ENCODE data around the gene CDCA4. TPM values are rescaled to one million over a fixed set of nuclear protein-coding genes. Genes with fewer than 3 reads are reported as not detected.

Gene CDCA4
- total and polyA plus RNA-seq, 10 donors, result 5.8 to 15.1 (median 8.6) TPM

DNA sequence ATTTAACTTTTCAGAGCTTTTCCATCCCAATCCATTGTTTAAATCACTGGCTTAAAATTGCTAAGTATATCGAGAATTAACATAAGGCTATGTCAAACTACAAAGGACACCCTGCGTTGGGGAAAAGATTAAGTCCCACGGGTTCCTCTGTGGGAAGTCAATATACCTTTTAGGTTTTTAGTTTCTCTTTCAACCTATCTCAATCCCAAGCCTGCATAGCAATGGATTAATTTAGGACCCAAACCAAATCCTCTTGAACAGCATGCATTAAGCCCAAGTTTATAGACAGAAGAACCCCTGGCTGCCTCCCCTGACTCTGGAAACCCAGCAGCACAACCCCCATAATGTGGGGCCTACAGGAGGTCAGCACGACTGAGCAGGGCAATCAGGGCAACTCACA is 6.3 kb downstream of the CDCA4 start:
- no peak for DNase-seq
- intact Hi-C loops (cut with DNase I; ENCODE audit: low total_unique reads), result no loop called here
- 56 to 71% (median 65%) methylated on average over 4 of the region's 4 CpGs for WGBS, 5 donors
- H3K27me3 ChIP-seq (replicated peaks in 1 of 7), result no peaks in the 10 kb centered on the region
- no peaks in the 10 kb centered on the region for H3K9me3 ChIP-seq
- peaks cover 8 to 79% (median 43%) of the 10 kb centered on the region in 6 donors for H3K4me1 ChIP-seq
- peaks cover 0 to 33% (median 19%) of the 10 kb centered on the region in 6 donors for H3K36me3 ChIP-seq
- TF ChIP-seq, protein P1, sequence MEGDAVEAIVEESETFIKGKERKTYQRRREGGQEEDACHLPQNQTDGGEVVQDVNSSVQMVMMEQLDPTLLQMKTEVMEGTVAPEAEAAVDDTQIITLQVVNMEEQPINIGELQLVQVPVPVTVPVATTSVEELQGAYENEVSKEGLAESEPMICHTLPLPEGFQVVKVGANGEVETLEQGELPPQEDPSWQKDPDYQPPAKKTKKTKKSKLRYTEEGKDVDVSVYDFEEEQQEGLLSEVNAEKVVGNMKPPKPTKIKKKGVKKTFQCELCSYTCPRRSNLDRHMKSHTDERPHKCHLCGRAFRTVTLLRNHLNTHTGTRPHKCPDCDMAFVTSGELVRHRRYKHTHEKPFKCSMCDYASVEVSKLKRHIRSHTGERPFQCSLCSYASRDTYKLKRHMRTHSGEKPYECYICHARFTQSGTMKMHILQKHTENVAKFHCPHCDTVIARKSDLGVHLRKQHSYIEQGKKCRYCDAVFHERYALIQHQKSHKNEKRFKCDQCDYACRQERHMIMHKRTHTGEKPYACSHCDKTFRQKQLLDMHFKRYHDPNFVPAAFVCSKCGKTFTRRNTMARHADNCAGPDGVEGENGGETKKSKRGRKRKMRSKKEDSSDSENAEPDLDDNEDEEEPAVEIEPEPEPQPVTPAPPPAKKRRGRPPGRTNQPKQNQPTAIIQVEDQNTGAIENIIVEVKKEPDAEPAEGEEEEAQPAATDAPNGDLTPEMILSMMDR (IDR thresholded peaks at IDR 0.05 in 8 of 11, conservative IDR thresholded peaks at IDR 0.05 in 3 of 11), result no peak
- TF ChIP-seq POLR2AphosphoS5 (IDR thresholded peaks at IDR 0.05) (no peak), POLR2A (IDR thresholded peaks at IDR 0.05) (no peak)
- no peak overlapping the region for H3K4me3 ChIP-seq
- H3K27ac ChIP-seq, result peak overlapping the region in 2 of 8 donors; percentile 54 to 57

GRCh38 chr14:105014032-105014431 is 6.9 kb downstream of the CDCA4 start:
- Histone ChIP-seq H3K9me3 (no peaks in the 10 kb centered on the region), H3K27ac (no peak overlapping the region), H3K27me3 (replicated peaks in 1 of 7) (no peaks in the 10 kb centered on the region), H3K4me3 (no peak overlapping the region), H3K4me1 (peaks cover 2 to 73% (median 37%) of the 10 kb centered on the region in 6 donors), H3K36me3 (peaks cover 0 to 39% (median 25%) of the 10 kb centered on the region in 6 donors)
- TF ChIP-seq POLR2A (IDR thresholded peaks at IDR 0.05) (no peak), POLR2AphosphoS5 (IDR thresholded peaks at IDR 0.05) (no peak)
- TF ChIP-seq, protein P1 (IDR thresholded peaks at IDR 0.05 in 8 of 11, conservative IDR thresholded peaks at IDR 0.05 in 3 of 11), result no peak
- intact Hi-C loops (cut with DNase I; ENCODE audit: low total_unique reads), result no loop called here
- WGBS, 5 donors, result 80 to 97% (median 87%) methylated on average over 5 to 9 of the region's 9 CpGs
- no peak for DNase-seq

DNA sequence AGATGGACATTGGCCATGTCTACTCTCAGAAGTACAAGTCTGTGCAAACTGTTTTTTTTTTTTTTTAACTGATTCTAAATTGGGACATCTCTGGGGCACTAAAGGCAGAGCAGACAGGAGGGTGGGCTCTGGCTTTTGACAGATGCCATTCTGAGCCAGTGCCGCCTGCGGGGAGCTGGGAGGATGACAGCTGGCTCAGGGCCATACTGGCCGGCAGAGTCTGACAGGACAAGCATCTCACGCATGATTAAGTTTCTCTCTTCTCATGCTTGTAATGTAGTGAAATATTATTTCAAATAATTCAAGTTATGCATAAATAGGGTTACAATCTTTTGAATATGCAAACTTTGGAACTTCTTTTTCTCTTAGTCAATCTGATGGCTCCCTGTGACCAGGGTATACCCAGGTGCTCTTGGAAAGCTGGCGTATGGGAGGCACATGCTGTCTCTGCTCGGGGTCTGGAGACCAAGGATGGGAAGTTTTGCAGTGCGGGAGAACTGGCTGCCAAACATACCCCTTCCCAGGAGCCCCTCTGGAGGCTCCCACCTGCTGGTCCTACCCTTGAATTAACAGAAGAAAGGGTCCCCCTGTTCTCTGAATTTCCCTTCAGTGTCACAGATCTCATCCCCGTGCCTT is 7.6 kb downstream of the CDCA4 start:
- peaks cover 0 to 46% (median 28%) of the 10 kb centered on the region in 6 donors for H3K36me3 ChIP-seq
- 62 to 77% (median 71%) methylated on average over 8 of the region's 8 CpGs for WGBS, 5 donors
- peaks cover 0 to 65% (median 30%) of the 10 kb centered on the region in 6 donors for H3K4me1 ChIP-seq
- no peak overlapping the region for H3K4me3 ChIP-seq
- peak; percentile 35 for DNase-seq
- H3K27ac ChIP-seq, result no peak overlapping the region
- TF ChIP-seq, protein P1 (IDR thresholded peaks at IDR 0.05 in 8 of 11, conservative IDR thresholded peaks at IDR 0.05 in 3 of 11), result no peak
- TF ChIP-seq POLR2AphosphoS5 (IDR thresholded peaks at IDR 0.05) (no peak), POLR2A (IDR thresholded peaks at IDR 0.05) (no peak)
- no peaks in the 10 kb centered on the region for H3K27me3 ChIP-seq (replicated peaks in 1 of 7)
- intact Hi-C loops (cut with DNase I; ENCODE audit: low total_unique reads), result no loop called here
- H3K9me3 ChIP-seq, result no peaks in the 10 kb centered on the region

DNA sequence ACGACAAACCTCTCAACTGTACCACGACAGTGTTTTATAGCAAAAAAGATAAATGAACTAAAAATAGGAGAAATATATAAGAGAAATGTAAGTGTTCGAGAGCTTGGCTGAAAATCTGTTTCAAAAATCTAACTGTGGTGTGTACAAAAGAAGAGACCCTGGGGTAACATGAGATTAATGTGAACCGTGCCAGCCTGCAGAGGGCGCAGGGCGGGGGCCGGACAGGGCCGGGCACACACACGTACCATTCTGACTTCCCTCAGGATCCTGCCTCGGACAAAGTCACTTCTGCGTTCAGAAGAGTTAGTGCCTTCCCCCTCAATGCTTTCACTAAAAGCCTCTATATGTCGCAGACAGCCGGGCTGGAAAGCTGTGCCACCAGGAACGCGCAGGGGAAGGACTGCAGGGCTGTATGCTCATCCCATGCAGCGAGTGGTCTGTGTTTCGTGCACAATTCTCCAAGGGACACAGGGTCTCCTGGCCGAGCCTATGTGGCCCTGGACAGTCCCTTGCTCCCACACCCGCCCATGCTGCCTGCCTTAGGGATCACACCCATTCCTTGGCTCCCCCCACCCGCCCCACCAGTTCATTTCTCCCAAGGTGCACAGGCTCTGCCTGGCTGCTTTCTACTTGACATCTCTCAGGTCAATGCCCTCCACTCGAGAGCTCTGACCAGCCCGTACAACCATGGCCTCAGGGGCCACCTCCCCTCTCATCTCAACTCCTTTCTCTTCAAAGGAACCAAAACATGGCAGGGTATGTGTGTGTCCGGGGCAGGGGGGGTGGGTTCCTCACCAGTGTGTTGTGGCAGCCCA is 8.5 kb downstream of the CDCA4 start:
- TF ChIP-seq POLR2AphosphoS5 (IDR thresholded peaks at IDR 0.05) (peak in 1 of 3 donors; percentile 6), POLR2A (IDR thresholded peaks at IDR 0.05) (no peak)
- TF ChIP-seq, protein P1 (IDR thresholded peaks at IDR 0.05 in 8 of 11, conservative IDR thresholded peaks at IDR 0.05 in 3 of 11), result peak in 5 of 11 experiments; percentile 8 to 44 (median 31)
- Histone ChIP-seq H3K9me3 (no peaks in the 10 kb centered on the region), H3K36me3 (peaks cover 0 to 55% (median 33%) of the 10 kb centered on the region in 6 donors), H3K4me3 (no peak overlapping the region), H3K27ac (no peak overlapping the region), H3K4me1 (peaks cover 0 to 56% (median 25%) of the 10 kb centered on the region in 6 donors), H3K27me3 (replicated peaks in 1 of 7) (no peaks in the 10 kb centered on the region)
- peak; percentile 58 for DNase-seq
- intact Hi-C loops (cut with DNase I; ENCODE audit: low total_unique reads), result no loop called here
- 64 to 75% (median 74%) methylated on average over 21 to 23 of the region's 23 CpGs for WGBS, 5 donors

Data from spleen (tissue), 11 donors.